Measurements from ENCODE around the gene NCKAP1.
"Not testable (repeated sequence)": the region's sequence is repeated elsewhere in the genome, so short reads cannot be mapped to it uniquely, and the experiment has no call there.

The NCKAP1 gene

GRCh38 chr2:182904844-182905243 lies 133.4 kb downstream of the NCKAP1 start:
- no peak for DNase-seq

GRCh38 chr2:182903566-182903965 lies 134.7 kb downstream of the NCKAP1 start:
- no peak for DNase-seq

- no peak for DNase-seq
Observed at GRCh38 chr2:182901748-182902147, 136.5 kb downstream of the NCKAP1 start.

DNA sequence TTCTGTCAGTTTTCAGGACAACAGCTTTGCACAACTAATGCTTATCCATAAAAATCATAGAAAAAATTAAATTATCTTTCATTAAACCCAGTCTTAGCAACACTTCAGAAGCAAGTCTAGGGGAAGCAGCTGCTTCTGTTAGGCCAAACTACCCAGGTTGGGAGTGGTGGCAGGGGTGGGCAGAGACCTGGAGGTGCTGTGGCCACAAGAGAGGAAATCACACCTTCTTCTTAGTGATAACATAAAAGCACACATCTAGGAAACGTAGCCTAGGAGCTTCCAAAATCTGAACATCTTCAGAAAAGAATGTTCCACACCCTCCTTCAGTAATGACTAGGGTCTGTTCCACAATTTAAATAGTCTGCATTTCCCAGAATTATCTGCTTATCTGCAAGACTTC lies 139.5 kb downstream of the NCKAP1 start:
- DNase-seq: no peak

GRCh38 chr2:182897137-182897536 lies 141.1 kb downstream of the NCKAP1 start:
- DNase-seq: no peak

- DNase-seq: no peak
Observed at GRCh38 chr2:182895798-182896197, 142.5 kb downstream of the NCKAP1 start.

DNA sequence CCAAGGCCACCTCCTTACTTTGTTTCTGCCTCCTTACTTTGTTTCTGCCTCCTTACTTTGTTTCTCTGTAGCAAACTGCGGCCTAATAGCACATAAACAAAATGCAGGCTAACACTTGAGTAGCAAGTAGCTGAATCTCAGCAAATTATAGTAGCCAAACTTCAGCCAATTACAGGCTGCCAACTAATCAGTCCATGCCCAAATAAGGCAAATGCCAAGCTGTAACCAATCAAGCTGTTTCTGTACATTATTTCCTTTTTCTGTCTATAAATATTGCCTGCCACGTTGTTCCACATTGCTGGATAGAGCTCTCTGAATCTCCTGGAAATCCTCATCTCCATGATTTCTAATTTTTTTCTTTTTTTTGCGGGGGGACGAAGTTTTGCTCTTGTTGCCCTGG lies 143.1 kb downstream of the NCKAP1 start:
- DNase-seq: no peak

- DNase-seq: no peak
Observed at GRCh38 chr2:182894174-182894573, 144.1 kb downstream of the NCKAP1 start.

DNA sequence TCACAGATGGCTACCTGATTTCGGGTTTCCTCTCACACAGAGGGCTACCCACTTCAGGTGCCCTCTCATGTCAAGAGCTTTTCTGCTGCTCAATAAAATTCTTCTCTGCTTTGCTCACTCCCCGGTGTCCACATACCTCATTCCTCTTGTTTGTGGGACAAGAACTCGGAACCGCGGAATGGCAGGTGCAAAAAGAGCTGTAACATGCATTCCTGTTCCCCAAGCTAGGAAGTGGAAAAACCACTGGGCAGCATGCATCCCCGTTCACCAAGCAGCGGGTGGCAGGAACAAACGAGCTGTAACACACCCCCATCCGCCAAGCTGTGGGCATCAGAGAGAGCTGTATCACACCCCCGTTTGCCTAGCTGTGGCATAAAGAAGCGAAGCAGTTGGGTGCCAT lies 144.6 kb downstream of the NCKAP1 start:
- no peak for DNase-seq

- DNase-seq: not testable (repeated sequence)
Observed at GRCh38 chr2:182893035-182893434, 145.2 kb downstream of the NCKAP1 start.

DNA sequence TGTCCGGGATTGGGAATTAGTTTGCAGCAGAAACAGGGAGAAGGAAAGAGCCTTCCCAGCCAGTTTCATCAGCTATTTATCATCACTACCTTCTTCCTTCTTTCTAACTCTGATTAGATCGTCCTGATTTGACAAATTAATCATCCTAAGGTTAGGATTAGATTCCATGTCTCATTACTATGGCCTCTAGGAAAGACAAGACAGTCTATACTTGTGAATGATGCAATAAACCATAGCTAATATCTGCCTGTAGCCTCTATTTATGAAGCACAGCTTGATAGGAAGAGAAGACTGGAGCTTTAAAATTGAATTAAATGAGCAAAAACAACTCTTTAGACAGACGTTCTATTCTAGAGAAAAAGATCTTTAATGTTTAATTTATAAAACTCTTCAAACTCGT lies 146.6 kb downstream of the NCKAP1 start:
- DNase-seq: no peak

GRCh38 chr2:182890773-182891378 lies 147.4 kb downstream of the NCKAP1 start:
- DNase-seq: no peak

GRCh38 chr2:182890305-182890704 lies 148.0 kb downstream of the NCKAP1 start:
- DNase-seq: no peak

GRCh38 chr2:182887753-182888415 lies 150.4 kb downstream of the NCKAP1 start:
- no peak for DNase-seq

- no peak for DNase-seq
Observed at GRCh38 chr2:182887093-182887492, 151.2 kb downstream of the NCKAP1 start.

DNA sequence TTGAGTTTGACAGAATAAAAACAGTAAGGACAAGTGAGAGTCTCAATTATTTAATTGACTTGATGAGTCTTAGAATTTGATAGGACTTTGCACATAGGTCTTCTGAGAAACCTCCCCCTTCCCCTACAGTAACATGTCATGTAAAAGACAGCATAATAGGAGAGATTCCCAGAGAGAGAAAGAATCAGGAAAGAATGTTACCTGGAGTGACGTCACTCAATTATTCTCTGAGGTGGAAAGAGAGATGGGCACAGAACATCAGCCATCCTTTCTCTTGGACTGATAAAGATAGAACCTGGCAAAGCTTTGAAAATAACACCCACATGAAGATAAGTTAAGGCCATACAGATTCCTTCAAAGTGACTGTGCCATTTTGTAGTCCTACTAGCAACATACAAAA lies 152.5 kb downstream of the NCKAP1 start:
- no peak for DNase-seq

DNA sequence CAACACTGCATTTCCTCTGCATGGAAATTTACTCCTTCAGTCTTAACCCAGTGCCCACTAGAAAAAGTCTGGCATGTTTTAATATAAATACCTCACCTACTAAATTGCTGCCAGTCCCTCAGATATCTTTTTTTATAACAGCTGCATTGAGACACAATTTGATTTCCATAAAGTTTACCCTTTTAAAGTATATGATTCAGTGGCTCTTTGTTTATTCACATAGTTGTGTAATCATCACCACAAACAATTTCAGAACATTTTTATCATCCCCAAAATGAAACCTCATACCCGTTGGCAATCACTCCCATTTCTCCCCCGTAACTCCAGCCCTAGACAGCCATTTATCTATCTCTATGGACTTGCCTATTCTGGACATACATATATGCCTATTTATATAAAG lies 154.8 kb downstream of the NCKAP1 start:
- no peak for DNase-seq

- not testable (repeated sequence) for DNase-seq
Observed at GRCh38 chr2:182880100-182880499, 158.2 kb downstream of the NCKAP1 start.

DNA sequence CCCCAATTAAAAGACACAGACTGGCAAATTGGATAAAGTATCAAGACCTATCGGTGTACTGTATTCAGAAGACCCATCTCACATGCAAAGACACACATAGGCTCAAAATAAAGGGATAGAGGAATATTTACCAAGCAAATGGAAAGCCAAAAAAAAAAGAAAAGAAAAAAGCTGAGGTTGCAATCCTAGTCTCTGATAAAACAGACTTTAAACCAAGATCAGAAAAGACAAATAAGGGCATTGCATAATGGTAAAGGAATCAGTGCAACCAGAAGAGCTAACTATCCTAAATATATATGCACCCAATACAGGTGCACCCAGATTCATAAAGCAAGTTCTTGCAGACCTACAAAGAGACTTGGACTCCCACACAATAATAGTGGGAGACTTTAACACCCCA lies 161.6 kb downstream of the NCKAP1 start:
- DNase-seq: not testable (repeated sequence)

DNA sequence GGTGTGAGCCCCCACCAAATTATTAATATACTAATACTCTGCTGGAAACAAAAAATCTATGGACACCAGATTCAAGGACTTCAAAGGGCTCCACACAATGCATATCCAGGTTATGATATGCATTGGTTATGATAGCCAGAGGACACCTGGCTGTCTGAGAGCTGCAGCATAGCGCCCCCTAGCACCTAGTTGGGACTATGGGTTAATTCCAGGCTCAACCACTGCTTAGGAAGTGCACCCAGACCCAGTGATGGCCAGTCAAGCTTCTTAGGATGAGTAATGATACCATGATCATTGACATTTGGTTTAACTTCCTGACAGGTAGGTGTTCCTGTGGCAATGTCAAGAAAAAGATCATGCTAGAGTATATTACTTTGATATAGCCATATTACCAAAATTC lies 168.0 kb downstream of the NCKAP1 start:
- DNase-seq: peak; percentile 15

GRCh38 chr2:182868054-182868796 lies 170.0 kb downstream of the NCKAP1 start:
- DNase-seq: no peak

DNA sequence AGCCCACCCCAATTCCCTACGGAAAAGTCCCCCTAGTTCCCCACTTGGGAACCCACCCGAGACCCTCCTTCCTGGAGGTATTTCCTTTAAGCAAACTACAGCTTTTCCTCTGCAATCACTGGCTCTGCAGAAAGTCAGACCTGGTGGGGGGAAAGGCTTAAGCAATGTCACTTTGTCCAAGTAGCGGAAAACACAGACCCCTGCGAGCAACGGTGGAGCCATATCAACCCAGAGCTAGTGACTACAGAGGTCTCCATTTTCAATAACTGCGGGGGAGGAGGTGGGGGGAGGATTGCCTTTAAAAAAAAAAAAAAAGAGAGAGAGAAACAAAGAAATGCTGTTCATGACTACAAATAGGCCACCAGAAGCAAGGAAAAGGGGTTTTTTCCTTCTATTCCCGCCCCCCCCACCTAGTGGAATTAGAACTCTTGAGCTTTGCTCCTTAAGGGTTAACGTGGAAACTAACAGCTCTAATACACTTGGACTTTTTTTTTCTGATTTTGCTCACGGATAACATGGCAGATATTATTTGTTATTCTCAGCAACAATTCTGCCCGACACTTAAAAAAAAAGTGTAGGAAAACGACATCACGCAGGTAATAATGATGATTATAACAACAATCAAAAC lies 170.7 kb downstream of the NCKAP1 start:
- DNase-seq: no peak

All from NCI-H2029 (cell line).